Mucosa of stomach (tissue), 1 donor: ENCODE measurements around the gene EEF1G.
"Not testable (repeated sequence)": the region's sequence is repeated elsewhere in the genome, so short reads cannot be mapped to it uniquely, and the experiment has no call there.

Source experiments
- H3K27me3 ChIP-seq: one replicate; pipeline ENCODE4 v1.7.0; 2013; ENCODE audit warnings: mild to moderate bottlenecking, low read length; ENCODE audit not compliant: control insufficient read depth, insufficient read depth
- H3K36me3 ChIP-seq: one replicate; pipeline ENCODE4 v1.7.0; 2013; ENCODE audit warnings: low read length; ENCODE audit not compliant: control insufficient read depth, insufficient read depth
- H3K4me1 ChIP-seq: one replicate; pipeline ENCODE4 v1.7.0; 2013; ENCODE audit warnings: mild to moderate bottlenecking, low read length; ENCODE audit not compliant: control insufficient read depth, insufficient read depth
- H3K4me3 ChIP-seq: one replicate; pipeline ENCODE4 v1.7.0; 2013; ENCODE audit warnings: low read length
- H3K9ac ChIP-seq: one replicate; pipeline ENCODE4 v1.7.0; 2013; ENCODE audit warnings: mild to moderate bottlenecking, low read length, moderate library complexity
- H3K9me3 ChIP-seq: one replicate; pipeline ENCODE4 v1.7.0; 2013; ENCODE audit warnings: mild to moderate bottlenecking, low read length, moderate library complexity; ENCODE audit not compliant: control insufficient read depth
- donor health status: Pancreatic carcinoma.

Gene EEF1G, protein sequence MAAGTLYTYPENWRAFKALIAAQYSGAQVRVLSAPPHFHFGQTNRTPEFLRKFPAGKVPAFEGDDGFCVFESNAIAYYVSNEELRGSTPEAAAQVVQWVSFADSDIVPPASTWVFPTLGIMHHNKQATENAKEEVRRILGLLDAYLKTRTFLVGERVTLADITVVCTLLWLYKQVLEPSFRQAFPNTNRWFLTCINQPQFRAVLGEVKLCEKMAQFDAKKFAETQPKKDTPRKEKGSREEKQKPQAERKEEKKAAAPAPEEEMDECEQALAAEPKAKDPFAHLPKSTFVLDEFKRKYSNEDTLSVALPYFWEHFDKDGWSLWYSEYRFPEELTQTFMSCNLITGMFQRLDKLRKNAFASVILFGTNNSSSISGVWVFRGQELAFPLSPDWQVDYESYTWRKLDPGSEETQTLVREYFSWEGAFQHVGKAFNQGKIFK

GRCh38 chr11:62573592-62574362 lies at the start of gene EEF1G:
Gene EEF1G (minus strand): TSS chr11:62573891. CDS start chr11:62573842, 49 bp downstream.
- Histone ChIP-seq H3K4me3 (peak within 1 kb of the TSS; percentile 97), H3K9me3 (no peaks in the 10 kb centered on the region), H3K9ac (peak within 1 kb of the TSS; percentile 89), H3K36me3 (peaks cover 4% of the 10 kb centered on the region), H3K27me3 (no peaks in the 10 kb centered on the region), H3K4me1 (peaks cover 38% of the 10 kb centered on the region)

DNA sequence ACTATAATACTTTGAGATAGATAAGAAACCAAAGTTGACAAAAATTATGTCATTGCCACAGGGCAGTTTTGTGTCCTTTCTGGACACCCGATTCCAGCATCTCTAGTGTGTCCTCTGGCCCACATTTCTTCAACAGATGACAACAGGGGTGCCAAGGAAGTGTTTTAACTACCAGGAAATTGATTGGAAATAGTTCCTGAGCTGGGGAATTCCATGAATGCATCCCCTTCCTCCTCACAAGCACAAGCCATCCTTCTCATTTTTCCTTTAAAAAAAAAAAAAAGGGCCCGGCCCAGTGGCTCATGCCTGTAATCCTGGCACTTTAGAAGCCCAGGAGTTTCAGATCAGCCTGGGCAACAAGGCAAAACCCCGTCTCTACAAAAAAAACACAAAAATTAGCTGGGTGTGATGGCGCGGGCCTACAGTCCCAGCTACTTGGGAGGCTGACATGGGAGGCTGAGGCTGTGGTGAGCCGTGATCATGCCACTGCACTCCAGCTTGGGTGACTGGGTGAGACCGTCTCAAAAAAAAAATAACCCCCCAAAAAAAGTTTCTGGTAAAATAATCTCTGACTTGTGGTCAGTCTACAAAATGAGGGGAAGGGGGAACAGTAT lies 48.9 kb upstream of the EEF1G start:
- Histone ChIP-seq H3K9ac (peak overlapping the region; percentile 33), H3K4me3 (no peak overlapping the region), H3K9me3 (no peaks in the 10 kb centered on the region), H3K36me3 (peaks cover 18% of the 10 kb centered on the region), H3K4me1 (peaks cover 6% of the 10 kb centered on the region), H3K27me3 (no peaks in the 10 kb centered on the region)

GRCh38 chr11:62621567-62622470 lies 48.1 kb upstream of the EEF1G start, which contains the start of gene B3GAT3:
Gene B3GAT3 (minus strand): TSS chr11:62621986. CDS start chr11:62621947, 39 bp downstream.
- Histone ChIP-seq H3K4me3 (peak within 1 kb of the TSS; percentile 39), H3K9ac (peak within 1 kb of the TSS; percentile 75), H3K9me3 (no peaks in the 10 kb centered on the region), H3K36me3 (peaks cover 18% of the 10 kb centered on the region), H3K4me1 (peaks cover 6% of the 10 kb centered on the region), H3K27me3 (no peaks in the 10 kb centered on the region)

DNA sequence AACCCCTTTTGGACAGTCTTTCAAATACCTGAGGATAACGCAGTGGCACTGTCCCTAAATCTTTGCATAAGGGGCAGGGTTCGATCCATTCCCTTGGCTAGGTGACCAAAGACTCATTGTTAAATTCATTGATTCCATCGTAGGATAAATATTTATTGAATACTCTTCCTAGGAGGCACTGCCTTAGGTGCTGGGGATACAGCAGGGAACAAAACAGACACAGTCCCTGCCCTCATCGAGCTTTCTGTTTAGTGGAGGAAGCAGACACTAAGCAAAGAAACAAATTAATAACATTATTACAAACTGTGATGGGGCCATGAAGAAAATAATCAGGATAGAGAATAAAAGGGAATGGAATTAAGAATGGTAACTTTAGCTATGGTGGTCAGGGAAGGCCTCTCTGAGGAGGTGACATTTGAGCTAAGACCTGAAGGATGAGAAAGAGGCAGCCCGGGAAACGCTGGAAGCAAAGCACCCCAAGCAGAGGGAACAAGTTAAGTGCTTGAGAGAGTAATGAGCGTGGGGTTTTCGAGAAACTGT lies 47.4 kb upstream of the EEF1G start:
- peak overlapping the region; percentile 39 for H3K4me3 ChIP-seq
- no peaks in the 10 kb centered on the region for H3K27me3 ChIP-seq
- H3K4me1 ChIP-seq: peaks cover 6% of the 10 kb centered on the region
- H3K9ac ChIP-seq: peak overlapping the region; percentile 75
- H3K9me3 ChIP-seq: no peaks in the 10 kb centered on the region
- peaks cover 12% of the 10 kb centered on the region for H3K36me3 ChIP-seq

- H3K4me1 ChIP-seq: peaks cover 19% of the 10 kb centered on the region
- H3K27me3 ChIP-seq, H3K36me3 ChIP-seq, H3K4me3 ChIP-seq, H3K9ac ChIP-seq, H3K9me3 ChIP-seq: not testable (repeated sequence)
Observed at GRCh38 chr11:62616957-62617356, 43.3 kb upstream of the EEF1G start.

DNA sequence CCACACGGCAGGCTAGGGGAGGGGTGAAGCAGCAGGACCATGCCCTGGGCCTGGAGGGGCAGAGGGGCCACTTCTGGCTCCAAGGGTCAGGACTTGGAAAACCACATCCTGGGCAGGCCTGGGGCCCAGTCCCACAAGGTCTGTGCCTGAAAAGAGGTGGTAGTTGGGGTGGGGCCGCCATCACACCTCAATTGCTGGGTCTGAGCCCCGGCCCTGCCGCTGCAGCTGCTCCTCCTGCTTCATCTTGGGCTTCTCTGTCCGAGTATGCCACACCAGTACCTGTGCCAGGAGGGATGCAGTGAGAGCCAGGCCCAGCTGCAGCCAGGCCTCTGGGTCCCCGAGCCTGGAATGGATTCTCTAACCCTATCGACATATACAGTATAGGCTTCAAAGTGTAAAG lies 41.8 kb upstream of the EEF1G start:
- peaks cover 32% of the 10 kb centered on the region for H3K4me1 ChIP-seq
- no peaks in the 10 kb centered on the region for H3K36me3 ChIP-seq
- no peaks in the 10 kb centered on the region for H3K9me3 ChIP-seq
- H3K4me3 ChIP-seq: no peak overlapping the region
- no peaks in the 10 kb centered on the region for H3K27me3 ChIP-seq
- H3K9ac ChIP-seq: no peak overlapping the region

- no peak overlapping the region for H3K4me3 ChIP-seq
- H3K4me1 ChIP-seq: peaks cover 32% of the 10 kb centered on the region
- no peak overlapping the region for H3K9ac ChIP-seq
- no peaks in the 10 kb centered on the region for H3K9me3 ChIP-seq
- H3K36me3 ChIP-seq: no peaks in the 10 kb centered on the region
- no peaks in the 10 kb centered on the region for H3K27me3 ChIP-seq
Observed at GRCh38 chr11:62614275-62614674, 40.6 kb upstream of the EEF1G start.

DNA sequence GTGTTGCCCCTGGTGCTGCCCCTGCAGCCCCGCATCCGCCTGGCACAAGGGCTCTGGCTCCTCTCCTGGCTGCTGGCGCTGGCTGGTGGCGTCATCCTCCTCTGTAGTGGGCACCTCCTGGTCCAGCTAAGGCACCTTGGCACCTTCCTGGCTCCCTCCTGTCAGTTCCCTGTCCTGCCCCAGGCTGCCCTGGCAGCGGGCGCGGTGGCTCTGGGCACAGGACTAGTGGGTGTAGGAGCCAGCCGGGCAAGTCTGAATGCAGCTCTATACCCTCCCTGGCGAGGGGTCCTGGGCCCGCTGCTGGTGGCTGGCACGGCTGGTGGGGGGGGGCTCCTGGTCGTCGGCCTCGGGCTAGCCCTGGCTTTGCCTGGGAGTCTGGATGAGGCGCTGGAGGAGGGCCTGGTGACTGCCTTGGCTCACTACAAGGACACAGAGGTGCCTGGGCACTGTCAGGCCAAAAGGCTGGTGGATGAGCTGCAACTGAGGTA lies 39.6 kb upstream of the EEF1G start:
- H3K27me3 ChIP-seq: no peaks in the 10 kb centered on the region
- H3K9me3 ChIP-seq: no peaks in the 10 kb centered on the region
- peak overlapping the region; percentile 86 for H3K9ac ChIP-seq
- H3K4me1 ChIP-seq: peaks cover 32% of the 10 kb centered on the region
- H3K36me3 ChIP-seq: no peaks in the 10 kb centered on the region
- H3K4me3 ChIP-seq: no peak overlapping the region

DNA sequence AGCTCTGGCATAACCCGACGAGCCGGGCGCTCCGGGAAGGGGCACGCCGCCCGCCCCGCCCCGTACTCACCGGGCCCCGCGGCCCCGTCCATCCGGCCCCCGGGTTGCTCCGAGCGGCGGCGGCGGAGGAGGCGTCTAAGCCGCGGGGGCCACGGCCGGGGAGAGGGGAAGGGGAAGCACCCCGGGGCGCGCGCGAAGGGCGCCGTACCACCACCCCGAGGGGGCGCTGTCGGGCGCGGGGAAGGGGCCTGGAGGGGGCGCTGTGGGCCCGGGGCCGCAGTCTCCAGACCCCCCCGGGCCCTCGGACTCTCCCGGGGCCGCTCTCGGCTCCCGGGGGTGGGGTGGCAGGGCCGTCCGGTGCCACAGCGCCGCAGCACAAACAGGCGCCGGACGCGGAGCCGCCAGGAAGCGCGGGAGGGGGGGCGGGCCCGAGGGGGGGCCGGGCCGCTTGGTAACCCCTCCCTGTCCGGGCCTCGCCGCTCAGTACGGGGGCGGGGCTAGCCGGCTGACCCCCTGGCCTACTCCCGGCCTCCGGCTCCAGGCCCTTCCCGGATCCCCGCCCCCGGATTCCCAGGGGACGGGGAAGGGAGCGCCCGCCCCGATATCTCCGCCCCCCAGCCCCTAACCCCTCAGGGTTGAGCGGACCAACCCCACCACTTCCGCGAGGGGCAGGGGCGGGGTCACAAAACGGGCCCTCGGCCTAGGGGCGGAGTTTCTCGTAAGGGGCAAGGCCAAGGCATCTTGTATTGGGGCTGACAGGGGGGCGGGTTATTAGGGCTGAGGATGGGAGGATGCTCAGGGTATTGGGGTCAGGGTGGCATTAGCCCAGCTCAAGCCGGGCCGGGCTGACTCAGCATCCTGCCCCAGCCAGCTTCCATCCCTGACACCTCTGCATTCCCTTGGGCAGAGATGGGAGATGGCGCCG lies 38.9 kb upstream of the EEF1G start, which contains the start of the genes EML3 and ROM1:
Gene EML3, minus strand, starts transcription at position 410 of the 925 bp plus-strand sequence. Its CDS starts 318 bp downstream, at position 92.
Gene ROM1, plus strand, starts transcription at position 892 of the 925 bp plus-strand sequence. Its CDS starts 25 bp downstream, at position 917.
- Histone ChIP-seq H3K27me3 (no peaks in the 10 kb centered on the region), H3K36me3 (no peaks in the 10 kb centered on the region), H3K9me3 (no peaks in the 10 kb centered on the region), H3K4me1 (peaks cover 32% of the 10 kb centered on the region), H3K9ac (peak within 1 kb of the TSS; percentile 86), H3K4me3 (peak within 1 kb of the TSS; percentile 73)

- Histone ChIP-seq H3K27me3 (no peaks in the 10 kb centered on the region), H3K9me3 (no peaks in the 10 kb centered on the region), H3K4me1 (peaks cover 32% of the 10 kb centered on the region), H3K36me3 (no peaks in the 10 kb centered on the region), H3K9ac (peak overlapping the region; percentile 86), H3K4me3 (peak overlapping the region; percentile 73)
Observed at GRCh38 chr11:62611705-62612365, 38.1 kb upstream of the EEF1G start.
